HepG2 (cell line): ENCODE measurements around the gene REM2. TPM values are rescaled to one million over a fixed set of nuclear protein-coding genes. Genes with fewer than 3 reads are reported as not detected.
A peak's percentile ranks its signal among the peaks of the same experiment; 100 is the strongest.

Source experiments
- ATAC-seq: fragments of 200-7000 bp; cut with Tn5 transposase; 3 replicates; pipeline ENCODE4 v1.9.1; 2020; ENCODE audit warnings: mild to moderate bottlenecking, moderate library complexity
- BruUV-seq: library from RNA; stranded (reverse); fragments of 400-500 nt; replicated peaks from 2 replicates; lab custom pipeline; 2021; lab: Mats Ljungman, UMichigan
- CTCF ChIA-PET: fragments of 300-600 bp; formaldehyde crosslinking; extraction: SDS; loops from one replicate; lab custom pipeline; 2021; ENCODE audit warnings: low total read pairs, inconsistent platforms, low intra/inter-chr PET ratio; lab: Yijun Ruan, JAX
- POLR2A ChIA-PET: fragments of 350-600 bp; sonication (Branson Sonifier 250); formaldehyde crosslinking; loops from one replicate; lab custom pipeline; 2020; ENCODE audit warnings: antibody characterized with exemption, inconsistent platforms; lab: Yijun Ruan, JAX
- DNase-seq: peaks from one replicate; pipeline ENCODE4 v3.0.0-alpha.2; 2015; ENCODE audit warnings: low spot score
- FAIRE-seq: peaks from 3 replicates; lab custom pipeline; 2011; peaks lifted over from hg19 to GRCh38; lab: Jason Lieb, UNC
- H2AFZ ChIP-seq: one replicate; pipeline ENCODE4 v1.6.1; 2011; ENCODE audit warnings: low read length, inconsistent platforms
- H3K27ac ChIP-seq: fragments of 300-600 bp; 3 replicates; pipeline ENCODE4 v1.8.0; 2011; ENCODE audit warnings: mixed run types, mild to moderate bottlenecking, mixed read lengths, low read length, inconsistent platforms; ENCODE audit not compliant: insufficient read depth; ENCODE audit errors: extremely low read length
- H3K27me3 ChIP-seq, 2 experiments: fragments of 200-600 bp in 1 of 2; 2 replicates in 1 of 2; 3 replicates in 1 of 2; pipeline versions ENCODE4 v1.6.0 to v1.8.0; 2011; ENCODE audit warnings: low read length in 2 of 2, mild to moderate bottlenecking in 2 of 2, moderate library complexity in 2 of 2, inconsistent platforms in 1 of 2; ENCODE audit not compliant: insufficient read depth in 2 of 2, control insufficient read depth in 1 of 2
- H3K36me3 ChIP-seq, 2 experiments: fragments of 200-600 bp in 1 of 2; replicated peaks in 1 of 2; 2 replicates in 1 of 2; 3 replicates in 1 of 2; pipeline versions ENCODE4 v1.5.1 to v1.8.0; 2011; ENCODE audit warnings: low read length in 2 of 2, inconsistent platforms in 1 of 2; ENCODE audit not compliant: insufficient read depth in 2 of 2, control insufficient read depth in 1 of 2
- H3K4me1 ChIP-seq: 2 replicates; pipeline ENCODE4 v1.5.1; 2012; ENCODE audit warnings: low read length, inconsistent platforms; ENCODE audit not compliant: insufficient read depth
- H3K4me2 ChIP-seq: 2 replicates; pipeline ENCODE4 v1.6.0; 2011; ENCODE audit warnings: low read depth, low read length, inconsistent platforms
- H3K4me3 ChIP-seq, 3 experiments: fragments of 200-600 bp in 1 of 3; sonication (generic), shearing (Covaris generic) in 1 of 3; replicated peaks in 1 of 3; 2 replicates each; pipeline ENCODE4 v1.5.1; 2011 to 2016; ENCODE audit warnings: low read length in 3 of 3, inconsistent platforms in 2 of 3, low read depth in 2 of 3, mild to moderate bottlenecking in 2 of 3, control low read depth in 1 of 3, mixed read lengths in 1 of 3; ENCODE audit not compliant: insufficient read depth in 1 of 3
- H3K79me2 ChIP-seq: one replicate; pipeline ENCODE4 v1.6.1; 2011; ENCODE audit warnings: low read length, inconsistent platforms; ENCODE audit not compliant: insufficient read depth
- H3K9ac ChIP-seq: 2 replicates; pipeline ENCODE4 v1.6.0; 2011; ENCODE audit warnings: mild to moderate bottlenecking, low read depth, low read length, inconsistent platforms; ENCODE audit not compliant: insufficient read depth
- H3K9me3 ChIP-seq: 2 replicates; pipeline ENCODE4 v1.5.1; 2012; ENCODE audit warnings: mild to moderate bottlenecking, low read length
- H4K20me1 ChIP-seq: 2 replicates; pipeline ENCODE4 v1.6.0; 2011; ENCODE audit warnings: inconsistent platforms, mild to moderate bottlenecking, low read length, moderate library complexity; ENCODE audit not compliant: insufficient read depth
- ATF7-NPFF ChIP-seq: sonication (generic); formaldehyde crosslinking; IDR thresholded peaks from 2 replicates; pipeline ENCODE4 v1.8.1; 2023; ENCODE audit warnings: mild to moderate bottlenecking, low read depth, missing genetic modification reagents, moderate library complexity
- MTA1 ChIP-seq: sonication (generic); formaldehyde crosslinking; IDR thresholded peaks from 2 replicates; pipeline ENCODE4 v1.4.0; 2020; ENCODE audit warnings: missing genetic modification reagents, mild to moderate bottlenecking, borderline replicate concordance
- NR3C1 ChIP-seq: sonication (generic); formaldehyde crosslinking; IDR thresholded peaks from 2 replicates; pipeline ENCODE4 v1.4.0; 2020; ENCODE audit warnings: missing genetic modification reagents
- THAP7 ChIP-seq: sonication (generic); formaldehyde crosslinking; IDR thresholded peaks from 2 replicates; pipeline ENCODE4 v1.8.1; 2023; ENCODE audit warnings: mild to moderate bottlenecking, missing genetic modification reagents
- ZMYM4 ChIP-seq: sonication (generic); formaldehyde crosslinking; IDR thresholded peaks from 2 replicates; pipeline ENCODE4 v1.8.1; 2023; ENCODE audit warnings: mild to moderate bottlenecking, missing genetic modification reagents
- WGBS: methylation state at CpG from one replicate; pipeline ENCODE4 v1.1.6; 2017; ENCODE audit warnings: low lambda C conversion rate; 5-methylcytosine and 5-hydroxymethylcytosine counted together
- in situ Hi-C: cut with HindIII; loops from 2 replicates; pipeline ENCODE4 v1.10.0; 2017; ENCODE audit warnings: low pct_unique_long_range_greater_than_20kb; ENCODE audit not compliant: extremely low pct_ligation_motif_present
- intact Hi-C: fragments of 100-400 bp; cut with micrococcal nuclease; formaldehyde crosslinking; loops from one replicate; pipeline ENCODE4 v1.10.0; 2022; ENCODE audit not compliant: unreplicated experiment
- polyA plus RNA-seq, 8 experiments: library from polyadenylated mRNA; depleted of rRNA in 3 of 8; stranded (reverse) in 7 of 8; unstranded in 1 of 8; fragments of >200 nt; fragmentation: Illumina TruSeq in 4 of 8; extraction: Trizol in 4 of 8; gene quantifications; 2 replicates each; pipeline versions ENCODE4 v1.2.1 to v1.2.3, GENCODE V29; 2011 to 2016; ENCODE audit warnings: low read depth in 4 of 8, missing spikeins in 1 of 8, mixed read lengths in 1 of 8; ENCODE audit not compliant: insufficient read depth in 1 of 8
- total RNA-seq, 5 experiments: library from RNA; depleted of rRNA; stranded (reverse); fragments of >200 nt; fragmentation: Illumina TruSeq; extraction: Trizol; gene quantifications; 2 replicates each; pipeline ENCODE4 v1.2.3, GENCODE V29; 2016; ENCODE audit warnings: low read depth in 1 of 5

REM2 gene
- total and polyA plus RNA-seq, 2 of the 13 experiments (the other 11 are each of a cell fraction or from before 2014, with no cell fraction given) = 0.20 TPM; not detected in 1

GRCh38 chr14:22842211-22843122 is 40.6 kb upstream of the REM2 start (continued):
- TF ChIP-seq ATF7-NPFF (CRISPR knock-in tag) (no peak), THAP7 (CRISPR knock-in tag) (0 out of 2 replicates have a peak, but pooled peaks have one; percentile 50)

GRCh38 chr14:22843123-22843925 is 39.7 kb upstream of the REM2 start:
- H3K79me2 ChIP-seq = no peaks in the 10 kb centered on the region
- H2AFZ ChIP-seq = no peak overlapping the region
- 71% methylated on average over 21 of the region's 21 CpGs for WGBS
- intact Hi-C loops = no loop called here
- no peak overlapping the region for H3K4me2 ChIP-seq
- no peak overlapping the region for H3K4me3 ChIP-seq
- in situ Hi-C loops = no loop called here
- no peak for DNase-seq
- FAIRE-seq = no peak
- peaks cover 1 to 16% of the 10 kb centered on the region in 2 experiments; a peak in 4 of 5 replicates for H3K27me3 ChIP-seq
- CTCF ChIA-PET = no interaction called here
- 0 out of 2 replicates have a peak, but pooled peaks have one; percentile 16 for TF ChIP-seq MTA1 (CRISPR knock-in tag)
- no peak for TF ChIP-seq NR3C1 (CRISPR knock-in tag)
- TF ChIP-seq ZMYM4 = no peak
- H4K20me1 ChIP-seq = no peaks in the 10 kb centered on the region
- H3K27ac ChIP-seq = no peak overlapping the region
- no peak for ATAC-seq
- no peak overlapping the region for H3K9ac ChIP-seq
- no peaks in the 10 kb centered on the region for H3K9me3 ChIP-seq
- BruUV-seq = no TSS peak
- POLR2A ChIA-PET = no interaction called here
- peaks cover 26% of the 10 kb centered on the region for H3K4me1 ChIP-seq
- H3K36me3 ChIP-seq = no peaks in the 10 kb centered on the region
